GM23248 (cell line): ENCODE data around the gene ALCAM. TPM values are rescaled to one million over a fixed set of nuclear protein-coding genes. Genes with fewer than 3 reads are reported as not detected.

Experiments
- DNase-seq: peaks from one replicate; pipeline ENCODE4 v3.0.0-alpha.2; 2015
- H2AFZ ChIP-seq: fragments of 200-600 bp; sonication (generic); 2 replicates; pipeline ENCODE4 v1.6.1; 2016; ENCODE audit warnings: antibody characterized with exemption
- H3F3A ChIP-seq: fragments of 200-600 bp; sonication (generic); 2 replicates; pipeline ENCODE4 v1.6.1; 2016; ENCODE audit warnings: mild to moderate bottlenecking, antibody characterized with exemption, mixed run types; ENCODE audit not compliant: insufficient read depth
- H3K27ac ChIP-seq: fragments of 200-600 bp; sonication (generic); 2 replicates; pipeline ENCODE4 v1.5.1; 2016; ENCODE audit warnings: mild to moderate bottlenecking
- H3K27me3 ChIP-seq: fragments of 200-600 bp; sonication (generic); replicated peaks from 2 replicates; pipeline ENCODE4 v1.6.1; 2016; ENCODE audit warnings: mild to moderate bottlenecking; ENCODE audit not compliant: insufficient read depth
- H3K36me3 ChIP-seq: fragments of 200-600 bp; sonication (generic); 2 replicates; pipeline ENCODE4 v1.6.1; 2016; ENCODE audit warnings: low read depth, mild to moderate bottlenecking
- H3K4me1 ChIP-seq: fragments of 200-600 bp; sonication (generic); 2 replicates; pipeline ENCODE4 v1.6.1; 2016; ENCODE audit warnings: mild to moderate bottlenecking; ENCODE audit not compliant: insufficient read depth
- H3K4me2 ChIP-seq: fragments of 200-600 bp; sonication (generic); one replicate; pipeline ENCODE4 v1.6.1; 2016; ENCODE audit warnings: mild to moderate bottlenecking; ENCODE audit not compliant: unreplicated experiment
- H3K4me3 ChIP-seq: fragments of 200-600 bp; sonication (generic); 2 replicates; pipeline ENCODE4 v1.5.1; 2016; ENCODE audit warnings: mild to moderate bottlenecking
- H3K79me2 ChIP-seq: fragments of 200-600 bp; sonication (generic); 2 replicates; pipeline ENCODE4 v1.6.1; 2016; ENCODE audit warnings: mild to moderate bottlenecking; ENCODE audit not compliant: insufficient read depth
- H3K9ac ChIP-seq: fragments of 200-600 bp; sonication (generic); 2 replicates; pipeline ENCODE4 v1.6.1; 2016; ENCODE audit warnings: mild to moderate bottlenecking
- H3K9me2 ChIP-seq: fragments of 200-600 bp; sonication (generic); 2 replicates; pipeline ENCODE4 v1.6.1; 2016; ENCODE audit warnings: mixed run types, mild to moderate bottlenecking, moderate library complexity; ENCODE audit not compliant: insufficient read depth
- H3K9me3 ChIP-seq: fragments of 200-600 bp; sonication (generic); one replicate; pipeline ENCODE4 v1.6.1; 2017; ENCODE audit warnings: low read depth
- H4K20me1 ChIP-seq: fragments of 200-600 bp; sonication (generic); 2 replicates; pipeline ENCODE4 v1.6.0; 2016; ENCODE audit not compliant: insufficient read depth
- EZH2 ChIP-seq: fragments of 200-600 bp; sonication (generic); IDR thresholded peaks from 2 replicates; pipeline ENCODE4 v1.6.1; 2018; ENCODE audit warnings: antibody characterized with exemption, mild to moderate bottlenecking; ENCODE audit not compliant: insufficient read depth, poor library complexity, severe bottlenecking
- EZH2phosphoT487 ChIP-seq: fragments of 200-600 bp; sonication (generic); IDR thresholded peaks from 2 replicates; pipeline ENCODE4 v1.6.1; 2018; ENCODE audit warnings: antibody characterized with exemption, moderate library complexity, mild to moderate bottlenecking, low read depth; ENCODE audit not compliant: insufficient read depth
- WGBS, 2 experiments: methylation state at CpG; one replicate each; pipeline ENCODE4 v1.1.6; 2015 to 2017; ENCODE audit warnings: low lambda C conversion rate in 2 of 2, low coverage in 1 of 2; ENCODE audit errors: missing lambda C conversion rate in 2 of 2; 5-methylcytosine and 5-hydroxymethylcytosine counted together
- in situ Hi-C: fragments of 300-500 bp; cut with MboI; formaldehyde crosslinking; loops from 2 replicates; pipeline ENCODE4 v1.15.0; 2020
- polyA plus RNA-seq: library from polyadenylated mRNA; unstranded; fragments of >200 nt; fragmentation: Nextera tagmentation; extraction: Ambion mirVana; gene quantifications from 2 replicates; pipeline ENCODE4 v1.2.1, GENCODE V29; 2016
- total RNA-seq: library from RNA; depleted of rRNA; stranded (reverse); fragments of >200 nt; shearing (Covaris generic); gene quantifications from 2 replicates; pipeline ENCODE4 v1.2.3, GENCODE V29; 2014

ALCAM gene
- total and polyA plus RNA-seq, 2 experiments from 2014 or later, result 88.7 to 208 TPM

GRCh38 chr3:105521770-105522169 is 155.1 kb downstream of the ALCAM start:
- Histone ChIP-seq H3K79me2 (peaks cover 33% of the 10 kb centered on the region), H2AFZ (no peak overlapping the region), H3K9me2 (no peaks in the 10 kb centered on the region), H4K20me1 (no peaks in the 10 kb centered on the region), H3K27me3 (no peaks in the 10 kb centered on the region), H3K27ac (no peak overlapping the region), H3K9me3 (no peaks in the 10 kb centered on the region), H3K36me3 (peaks cover 10% of the 10 kb centered on the region; the same call in 1 of the 2 replicates), H3K4me3 (no peak overlapping the region), H3K4me2 (no peak overlapping the region), H3K9ac (no peak overlapping the region), H3F3A (no peaks in the 10 kb centered on the region), H3K4me1 (peaks cover 17% of the 10 kb centered on the region)
- in situ Hi-C loops, result loop anchor here (25.0 kb wide), 1 partner anchor 909 kb away; no protein-coding TSS in a partner anchor
- TF ChIP-seq EZH2 (no peak), EZH2phosphoT487 (no peak)
- WGBS, 2 experiments, result 90 to 97% methylated on average over 2 of the region's 2 CpGs
- DNase-seq, result no peak

- DNase-seq, result peak; percentile 61
- Histone ChIP-seq H3K36me3 (peaks cover 10% of the 10 kb centered on the region; the same call in 1 of the 2 replicates), H3K9ac (no peak overlapping the region), H3F3A (no peaks in the 10 kb centered on the region), H3K4me3 (no peak overlapping the region), H3K4me2 (peak overlapping the region; percentile 3), H2AFZ (no peak overlapping the region), H3K27ac (no peak overlapping the region), H4K20me1 (no peaks in the 10 kb centered on the region), H3K4me1 (peaks cover 20% of the 10 kb centered on the region), H3K9me3 (no peaks in the 10 kb centered on the region), H3K79me2 (peaks cover 17% of the 10 kb centered on the region), H3K9me2 (no peaks in the 10 kb centered on the region), H3K27me3 (no peaks in the 10 kb centered on the region)
- in situ Hi-C loops, result loop anchor here (25.0 kb wide), 1 partner anchor 911 kb away; no protein-coding TSS in a partner anchor
- no peak for TF ChIP-seq EZH2phosphoT487
- TF ChIP-seq EZH2, result no peak
- WGBS, 2 experiments, result 95% methylated on average over 1 of the region's 1 CpG
Measured at GRCh38 chr3:105523501-105523900, 156.8 kb downstream of the ALCAM start.

- no peak overlapping the region for H2AFZ ChIP-seq
- 0 out of 2 replicates have a peak, but pooled peaks cover 6% of the 10 kb centered on the region for H3K79me2 ChIP-seq
- H3K36me3 ChIP-seq, result peaks cover 10% of the 10 kb centered on the region; the same call in 1 of the 2 replicates
- TF ChIP-seq EZH2phosphoT487 (no peak), EZH2 (no peak)
- H3K4me3 ChIP-seq, result no peak overlapping the region
- no peaks in the 10 kb centered on the region for H3F3A ChIP-seq
- H3K27me3 ChIP-seq, result no peaks in the 10 kb centered on the region
- H3K9me2 ChIP-seq, result no peaks in the 10 kb centered on the region
- H3K27ac ChIP-seq, result no peak overlapping the region
- DNase-seq, result no peak
- WGBS, 2 experiments, result 86% methylated on average over 4 of the region's 4 CpGs
- no peak overlapping the region for H3K9ac ChIP-seq
- no peak overlapping the region for H3K4me2 ChIP-seq
- peaks cover 24% of the 10 kb centered on the region for H3K4me1 ChIP-seq
- in situ Hi-C loops, result no loop called here
- no peaks in the 10 kb centered on the region for H3K9me3 ChIP-seq
- no peaks in the 10 kb centered on the region for H4K20me1 ChIP-seq
Measured at GRCh38 chr3:105525531-105525930, 158.8 kb downstream of the ALCAM start.

GRCh38 chr3:105526360-105527111 is 159.8 kb downstream of the ALCAM start:
- in situ Hi-C loops, result no loop called here
- DNase-seq, result no peak
- no peaks in the 10 kb centered on the region for H4K20me1 ChIP-seq
- H3K9me2 ChIP-seq, result no peaks in the 10 kb centered on the region
- no peak overlapping the region for H3K9ac ChIP-seq
- no peaks in the 10 kb centered on the region for H3K27me3 ChIP-seq
- H3K4me1 ChIP-seq, result peaks cover 24% of the 10 kb centered on the region
- no peak overlapping the region for H3K27ac ChIP-seq
- no peak overlapping the region for H3K4me2 ChIP-seq
- H3F3A ChIP-seq, result no peaks in the 10 kb centered on the region
- no peak overlapping the region for H3K4me3 ChIP-seq
- WGBS, 2 experiments, result 61 to 64% methylated on average over 4 of the region's 4 CpGs
- no peak overlapping the region for H2AFZ ChIP-seq
- peaks cover 10% of the 10 kb centered on the region; the same call in 1 of the 2 replicates for H3K36me3 ChIP-seq
- 0 out of 2 replicates have a peak, but pooled peaks cover 6% of the 10 kb centered on the region for H3K79me2 ChIP-seq
- no peaks in the 10 kb centered on the region for H3K9me3 ChIP-seq
- TF ChIP-seq EZH2phosphoT487 (no peak), EZH2 (no peak)
